Common myeloid progenitor, CD34-positive (primary cell): ENCODE results near the gene SYK.

Source experiments
- CTCF ChIA-PET: fragments of 350-600 bp; sonication (Branson Sonifier 250); formaldehyde crosslinking; loops from one replicate; lab custom pipeline; 2021; ENCODE audit warnings: antibody characterized with exemption; lab: Charles Lee
- POLR2A ChIA-PET: fragments of 350-600 bp; sonication (Branson Sonifier 250); formaldehyde crosslinking; loops from one replicate; lab custom pipeline; 2021; ENCODE audit warnings: antibody characterized with exemption; lab: Charles Lee
- DNase-seq, 3 donors: peaks; one replicate each; pipeline versions ENCODE4 v3.0.0 to v3.0.0-alpha.2; 2013
- H3K27ac ChIP-seq, 2 experiments: 1 replicate in 1 of 2; 2 replicates in 1 of 2; pipeline ENCODE4 v1.7.0; 2013; ENCODE audit warnings: inconsistent platforms in 2 of 2, low read length in 2 of 2, mild to moderate bottlenecking in 2 of 2, low read depth in 1 of 2, moderate library complexity in 1 of 2; ENCODE audit not compliant: severe bottlenecking in 2 of 2, insufficient read depth in 1 of 2, poor library complexity in 1 of 2
- H3K27me3 ChIP-seq, 5 experiments: replicated peaks in 2 of 5; 1 replicate in 3 of 5; 2 replicates in 2 of 5; pipeline versions ENCODE4 v1.6.1 to v1.7.0; 2013; ENCODE audit warnings: low read length in 4 of 5, mild to moderate bottlenecking in 2 of 5, moderate library complexity in 2 of 5, inconsistent platforms in 1 of 5; ENCODE audit not compliant: insufficient read depth in 5 of 5, control insufficient read depth in 4 of 5
- H3K36me3 ChIP-seq, 4 experiments: 1 replicate in 2 of 4; 2 replicates in 2 of 4; pipeline versions ENCODE4 v1.6.1 to v1.7.0; 2013; ENCODE audit warnings: low read length in 3 of 4, control low read depth in 1 of 4, mild to moderate bottlenecking in 1 of 4; ENCODE audit not compliant: control insufficient read depth in 4 of 4, insufficient read depth in 4 of 4
- H3K4me1 ChIP-seq, 4 experiments: 1 replicate in 3 of 4; 2 replicates in 1 of 4; pipeline versions ENCODE4 v1.6.1 to v1.7.1; 2013; ENCODE audit warnings: low read length in 3 of 4, mild to moderate bottlenecking in 3 of 4, control low read depth in 1 of 4, inconsistent platforms in 1 of 4, moderate library complexity in 1 of 4; ENCODE audit not compliant: control insufficient read depth in 4 of 4, insufficient read depth in 4 of 4; ENCODE audit errors: control extremely low read depth in 1 of 4
- H3K4me3 ChIP-seq, 7 experiments: 1 replicate in 4 of 7; 2 replicates in 3 of 7; pipeline versions ENCODE4 v1.5.1 to v1.7.0; 2013; ENCODE audit warnings: mild to moderate bottlenecking in 7 of 7, low read length in 6 of 7, moderate library complexity in 6 of 7, inconsistent platforms in 2 of 7, low read depth in 2 of 7, control low read depth in 1 of 7; ENCODE audit not compliant: insufficient read depth in 4 of 7, control insufficient read depth in 1 of 7; ENCODE audit errors: extremely low read depth in 1 of 7
- H3K9me3 ChIP-seq, 5 experiments: 1 replicate in 4 of 5; 2 replicates in 1 of 5; pipeline versions ENCODE4 v1.6.1 to v1.7.1; 2013; ENCODE audit warnings: low read length in 4 of 5, mild to moderate bottlenecking in 2 of 5, inconsistent platforms in 1 of 5, low read depth in 1 of 5, moderate library complexity in 1 of 5; ENCODE audit not compliant: control insufficient read depth in 4 of 5, insufficient read depth in 2 of 5; ENCODE audit errors: control extremely low read depth in 1 of 5
- WGBS: methylation state at CpG from one replicate; pipeline ENCODE4 v1.1.5; 2013; ENCODE audit not compliant: insufficient coverage; 5-methylcytosine and 5-hydroxymethylcytosine counted together

SYK gene

GRCh38 chr9:90813046-90813445 is 11.4 kb downstream of the SYK start:
- no peak overlapping the region for H3K4me3 ChIP-seq
- CTCF ChIA-PET = interaction anchor here (4.3 to 5.8 kb wide), 3 partner anchors 9 to 25 kb away, joined by 23 to 32 read pairs (median 26); no protein-coding TSS in a partner anchor
- H3K27me3 ChIP-seq = no peaks in the 10 kb centered on the region
- peaks cover 35 to 91% (median 79%) of the 10 kb centered on the region in 4 experiments for H3K4me1 ChIP-seq
- H3K36me3 ChIP-seq = peaks cover 4 to 21% (median 8%) of the 10 kb centered on the region in 4 experiments
- H3K27ac ChIP-seq = no peak overlapping the region
- 93% methylated on average over 5 of the region's 8 CpGs for WGBS
- DNase-seq = no peak
- POLR2A ChIA-PET = no interaction called here
- H3K9me3 ChIP-seq = peaks cover 0 to 1% (median 0%) of the 10 kb centered on the region in 5 experiments

DNA sequence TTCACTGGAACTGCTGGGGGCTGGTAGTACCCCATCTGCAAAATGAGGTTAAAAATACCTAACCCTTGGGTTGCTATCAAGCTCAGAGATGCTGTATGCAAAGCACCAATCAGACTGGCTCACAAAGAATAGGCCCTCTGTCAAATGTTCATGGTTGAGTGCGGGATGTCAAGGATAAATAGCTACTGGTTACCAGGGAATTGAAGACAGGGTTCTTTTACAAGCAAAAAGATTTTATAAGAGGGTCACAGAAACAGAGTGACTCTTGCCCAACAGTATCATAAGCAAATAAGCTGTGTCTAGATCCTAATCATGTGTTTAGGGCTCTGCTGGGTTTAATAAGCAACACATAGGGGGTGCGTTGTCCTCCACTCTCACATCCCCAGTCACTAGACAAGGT is 11.9 kb downstream of the SYK start:
- CTCF ChIA-PET = interaction anchor here (4.3 to 5.8 kb wide), 3 partner anchors 9 to 25 kb away, joined by 23 to 32 read pairs (median 26); no protein-coding TSS in a partner anchor
- WGBS = 100% methylated on average over 2 of the region's 2 CpGs

GRCh38 chr9:90814355-90814754 is 12.7 kb downstream of the SYK start:
- ChIA-PET POLR2A (interaction anchor here (1.0 to 3.2 kb wide), 2 partner anchors 10 to 14 kb away, joined by 3 to 15 read pairs; no protein-coding TSS in a partner anchor), CTCF (interaction anchor here (0.7 to 5.8 kb wide), 7 partner anchors 10 to 37 kb away, joined by 3 to 47 read pairs (median 23); no protein-coding TSS in a partner anchor)
- Histone ChIP-seq H3K4me1 (peaks cover 26 to 84% (median 70%) of the 10 kb centered on the region in 4 experiments), H3K27me3 (no peaks in the 10 kb centered on the region), H3K27ac (peak overlapping the region in 1 of 2 experiments; percentile 85), H3K9me3 (peaks cover 0 to 12% (median 0%) of the 10 kb centered on the region in 5 experiments), H3K4me3 (peak overlapping the region in 3 of 7 experiments; percentile 36 to 58 (median 53)), H3K36me3 (peaks cover 6 to 33% (median 10%) of the 10 kb centered on the region in 4 experiments)
- no peak for DNase-seq
- WGBS = 85% methylated on average over 3 of the region's 4 CpGs

More for the DNA sequence above, 11.9 kb downstream of the SYK start:
- Histone ChIP-seq H3K27ac (no peak overlapping the region), H3K9me3 (peaks cover 0 to 5% (median 0%) of the 10 kb centered on the region in 5 experiments), H3K27me3 (no peaks in the 10 kb centered on the region), H3K36me3 (peaks cover 4 to 25% (median 8%) of the 10 kb centered on the region in 4 experiments), H3K4me1 (peaks cover 31 to 90% (median 78%) of the 10 kb centered on the region in 4 experiments), H3K4me3 (peak overlapping the region in 1 of 7 experiments; percentile 13)
- no peak for DNase-seq
- POLR2A ChIA-PET = no interaction called here

DNA sequence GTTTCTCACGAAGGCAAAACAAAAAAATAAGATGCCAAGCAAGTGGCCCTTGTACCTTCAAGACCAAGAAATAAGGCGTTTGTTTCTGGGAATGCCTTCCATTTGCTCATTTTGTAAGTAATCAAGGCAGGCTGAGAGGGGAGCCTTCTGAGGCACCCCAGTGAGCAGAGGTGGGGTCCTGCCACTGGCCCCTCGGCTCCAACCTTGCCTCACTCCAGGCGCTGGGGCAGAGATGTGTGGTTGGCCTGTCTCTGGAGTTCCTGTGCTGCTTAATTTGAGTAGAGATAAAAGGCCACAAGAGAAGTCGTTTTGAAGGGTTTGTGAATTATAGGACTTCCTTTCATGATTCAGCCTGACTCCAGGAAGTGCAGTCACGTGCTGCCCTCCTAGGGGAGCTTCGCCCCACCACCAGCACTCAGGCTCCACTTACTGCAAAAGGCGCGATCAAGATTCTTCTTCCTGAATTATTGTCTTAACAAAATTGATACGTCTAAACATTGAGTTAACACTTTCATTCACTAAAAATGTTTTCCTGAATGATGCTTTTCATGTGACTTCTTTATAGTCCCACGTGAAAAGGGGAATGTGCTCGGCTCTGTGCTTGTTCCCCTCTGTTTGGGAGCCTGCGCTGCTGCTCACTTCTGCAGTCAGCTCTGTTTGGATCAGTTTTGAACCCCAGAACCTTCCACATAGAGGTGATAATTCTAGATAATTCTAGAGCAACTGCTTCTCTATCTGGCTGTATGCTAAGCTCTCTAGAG is 13.7 kb downstream of the SYK start:
- CTCF ChIA-PET = interaction anchor here (0.7 to 4.7 kb wide), 9 partner anchors 11 to 41 kb away, joined by 3 to 47 read pairs (median 7); no protein-coding TSS in a partner anchor

DNA sequence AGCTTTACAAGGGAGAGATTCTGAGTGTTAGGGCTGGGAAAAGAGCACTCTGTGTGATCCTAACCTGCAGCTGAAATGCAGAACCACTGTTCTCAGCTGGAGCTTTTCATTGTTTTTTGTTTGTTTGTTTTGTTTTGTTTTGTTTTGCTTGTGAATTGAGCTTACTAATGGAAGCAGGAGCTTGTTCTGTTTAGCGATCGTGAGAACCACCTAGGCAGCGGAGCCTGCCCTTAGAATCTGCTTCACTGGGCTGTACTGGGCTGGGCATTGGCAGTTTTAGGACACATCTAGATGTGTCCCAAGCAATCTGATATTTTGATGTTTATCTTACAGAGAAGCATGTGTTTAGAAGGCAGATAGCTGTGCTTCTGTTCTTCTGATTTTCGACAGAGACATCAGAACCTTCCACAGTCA is 14.3 kb downstream of the SYK start:
- 61% methylated on average over 4 of the region's 4 CpGs for WGBS
- Histone ChIP-seq H3K27ac (peak overlapping the region; percentile 58 to 85), H3K9me3 (peaks cover 0 to 24% (median 2%) of the 10 kb centered on the region in 5 experiments), H3K4me1 (peaks cover 22 to 68% (median 56%) of the 10 kb centered on the region in 4 experiments), H3K36me3 (peaks cover 0 to 30% (median 16%) of the 10 kb centered on the region in 4 experiments), H3K27me3 (no peaks in the 10 kb centered on the region), H3K4me3 (peak overlapping the region in 5 of 7 experiments; percentile 24 to 67 (median 37))
- CTCF ChIA-PET = interaction anchor here (1.2 to 4.7 kb wide), 8 partner anchors 10 to 41 kb away, joined by 3 to 47 read pairs (median 14); no protein-coding TSS in a partner anchor
- DNase-seq = no peak
- POLR2A ChIA-PET = interaction anchor here (1.0 to 3.2 kb wide), 3 partner anchors 11 to 14 kb away, joined by 6 to 15 read pairs (median 14); partner anchors contain the start of gene SYK

More for the DNA sequence above, 13.7 kb downstream of the SYK start:
- DNase-seq = peak; percentile 92 to 98 (median 94)
- POLR2A ChIA-PET = interaction anchor here (1.0 to 3.2 kb wide), 4 partner anchors 11 to 15 kb away, joined by 3 to 15 read pairs (median 10); partner anchors contain the start of gene SYK
- peak overlapping the region; percentile 58 to 85 for H3K27ac ChIP-seq
- WGBS = 4% methylated on average over 12 of the region's 13 CpGs
- H3K9me3 ChIP-seq = peaks cover 0 to 23% (median 2%) of the 10 kb centered on the region in 5 experiments
- peak overlapping the region in 5 of 7 experiments; percentile 24 to 67 (median 53) for H3K4me3 ChIP-seq
- no peaks in the 10 kb centered on the region for H3K27me3 ChIP-seq
- peaks cover 22 to 74% (median 60%) of the 10 kb centered on the region in 4 experiments for H3K4me1 ChIP-seq
- H3K36me3 ChIP-seq = peaks cover 0 to 30% (median 12%) of the 10 kb centered on the region in 4 experiments

GRCh38 chr9:90816690-90817089 is 15.1 kb downstream of the SYK start:
- POLR2A ChIA-PET = interaction anchor here (1.1 to 3.2 kb wide), 3 partner anchors 10 to 13 kb away, joined by 4 to 15 read pairs (median 14); no protein-coding TSS in a partner anchor
- no peak overlapping the region for H3K4me3 ChIP-seq
- H3K9me3 ChIP-seq = peaks cover 0 to 28% (median 2%) of the 10 kb centered on the region in 5 experiments
- no peak for DNase-seq
- H3K27ac ChIP-seq = peak overlapping the region in 1 of 2 experiments; percentile 85
- CTCF ChIA-PET = interaction anchor here (2.1 to 4.7 kb wide), 6 partner anchors 9 to 42 kb away, joined by 6 to 47 read pairs (median 22); no protein-coding TSS in a partner anchor
- H3K4me1 ChIP-seq = peaks cover 22 to 63% (median 52%) of the 10 kb centered on the region in 4 experiments
- H3K27me3 ChIP-seq = no peaks in the 10 kb centered on the region
- H3K36me3 ChIP-seq = peaks cover 0 to 34% (median 21%) of the 10 kb centered on the region in 4 experiments
- no CpG with 5 or more reads among the region's 2 CpGs for WGBS
